Nucleus accumbens (tissue), 56 donors: ENCODE measurements around the gene KITLG.
A peak's percentile ranks its signal among the peaks of the same experiment; 100 is the strongest.
"Not testable (repeated sequence)": the region's sequence is repeated elsewhere in the genome, so short reads cannot be mapped to it uniquely, and the experiment has no call there.

Experiments used
- DNase-seq, 56 donors: peaks; one replicate each; lab custom pipeline; 2025; lab: John Stamatoyannopoulos, UW

The KITLG gene, protein sequence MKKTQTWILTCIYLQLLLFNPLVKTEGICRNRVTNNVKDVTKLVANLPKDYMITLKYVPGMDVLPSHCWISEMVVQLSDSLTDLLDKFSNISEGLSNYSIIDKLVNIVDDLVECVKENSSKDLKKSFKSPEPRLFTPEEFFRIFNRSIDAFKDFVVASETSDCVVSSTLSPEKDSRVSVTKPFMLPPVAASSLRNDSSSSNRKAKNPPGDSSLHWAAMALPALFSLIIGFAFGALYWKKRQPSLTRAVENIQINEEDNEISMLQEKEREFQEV

DNA sequence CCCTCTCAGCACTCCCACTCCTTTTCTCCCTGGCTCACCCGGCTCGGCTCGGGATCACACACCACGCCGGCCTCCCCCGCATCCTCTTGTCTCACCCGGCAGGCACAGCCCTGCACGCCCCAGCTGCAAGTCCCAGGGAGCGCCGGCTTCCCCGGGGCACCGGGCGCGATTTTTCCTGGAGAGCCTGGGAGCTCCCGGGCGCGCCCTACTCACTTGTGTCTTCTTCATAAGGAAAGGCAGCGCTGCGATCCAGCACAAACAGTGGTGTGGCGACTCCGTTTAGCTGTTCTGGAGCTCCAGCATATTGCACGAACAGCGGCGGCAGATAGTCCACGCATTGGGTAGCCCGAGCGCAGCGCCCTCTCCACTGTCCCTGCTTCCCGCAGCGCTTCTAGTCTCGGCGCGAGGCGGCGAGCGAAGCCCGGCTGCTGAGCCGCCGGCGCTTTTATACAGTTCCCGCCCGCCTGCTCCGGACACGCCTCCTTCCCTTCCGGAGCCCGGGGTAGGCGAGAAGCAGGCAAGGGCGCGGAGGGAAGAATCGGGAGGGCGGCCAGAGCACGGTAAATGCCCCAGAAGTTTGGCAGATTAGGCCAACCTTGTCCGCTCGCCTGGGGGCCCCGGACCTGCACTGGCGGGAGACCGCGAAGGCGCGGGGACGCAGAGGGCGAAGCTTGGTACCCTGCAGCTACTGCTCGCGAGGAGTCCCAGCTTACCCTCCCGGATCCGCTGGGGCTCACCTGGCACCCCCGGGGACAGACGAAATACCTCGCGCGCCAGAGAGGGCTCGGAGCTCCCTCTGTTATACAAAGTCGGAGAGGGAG is at the start of gene KITLG:
Gene KITLG, minus strand, starts transcription at position 421 of the 821 bp plus-strand sequence. Its CDS starts 193 bp downstream, at position 228.
- DNase-seq, result peak in 49 of 56 donors; percentile 10 to 82 (median 49)

DNA sequence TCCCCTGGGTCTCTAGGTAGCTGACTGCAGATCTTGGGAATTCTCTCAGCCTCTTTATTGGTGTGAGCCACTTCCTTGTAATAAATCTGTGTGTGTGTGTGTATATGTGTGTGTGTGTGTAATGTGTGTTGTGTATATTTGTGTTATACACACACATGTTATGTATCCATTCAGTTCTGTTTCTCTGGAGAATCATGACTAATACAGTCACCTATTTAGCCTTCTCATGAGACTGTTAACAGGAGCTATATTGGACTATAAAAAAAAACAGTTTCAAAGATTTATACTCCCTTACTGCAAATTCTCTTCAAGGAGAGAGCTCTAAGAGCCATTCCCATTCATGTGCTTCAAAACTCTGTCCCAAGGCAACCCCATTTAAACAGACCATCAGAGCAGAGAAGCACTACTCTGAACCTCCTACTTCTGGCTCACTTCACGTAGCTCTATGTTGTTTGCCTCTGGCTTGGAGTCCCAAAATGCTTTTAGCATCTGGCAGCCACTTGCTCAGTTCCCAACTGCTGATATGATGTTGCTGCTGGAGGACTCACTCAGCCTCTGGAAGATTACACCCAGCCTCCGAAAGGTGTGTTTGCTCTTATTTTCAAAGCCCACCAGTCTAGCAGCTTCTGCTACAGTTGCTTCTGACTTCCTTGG is 48.7 kb upstream of the KITLG start:
- DNase-seq, result no peak

DNA sequence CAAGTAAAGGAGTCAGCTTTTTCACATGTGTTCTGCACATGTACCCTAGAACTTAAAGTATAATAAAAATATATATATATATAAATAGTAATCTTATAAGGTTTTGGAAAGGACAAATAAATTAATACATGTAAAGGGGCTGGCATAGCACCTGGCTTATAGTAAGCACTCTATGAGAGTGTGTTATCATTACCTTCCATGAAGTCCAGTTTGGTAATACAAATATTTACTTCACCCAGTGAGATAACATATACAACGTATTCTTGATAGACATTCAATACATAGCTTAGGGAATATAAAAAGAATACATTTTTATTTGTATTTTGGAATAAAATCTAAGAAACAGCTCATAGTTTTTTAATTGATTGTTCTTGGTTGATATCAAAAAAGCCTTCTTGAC is 47.8 kb upstream of the KITLG start:
- not testable (repeated sequence) for DNase-seq

DNA sequence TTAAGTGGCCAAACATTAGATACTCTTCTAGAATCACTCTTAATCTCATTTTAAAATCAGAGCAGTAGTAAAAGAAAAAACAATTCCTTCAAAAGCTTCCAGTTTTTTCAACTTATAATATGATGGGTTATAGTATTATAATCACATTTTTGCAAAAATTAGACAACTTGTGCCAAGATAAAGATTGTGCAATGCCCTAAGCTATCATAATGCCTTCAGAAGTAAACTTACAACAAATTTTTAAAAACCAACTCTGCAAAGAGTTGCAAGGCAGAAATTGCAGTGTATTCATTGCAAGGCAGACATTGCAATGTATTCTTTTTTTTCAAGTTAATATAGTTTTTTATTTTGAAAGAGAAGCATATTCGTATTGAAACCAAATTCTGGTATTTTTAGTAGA is 47.2 kb upstream of the KITLG start:
- no peak for DNase-seq

DNA sequence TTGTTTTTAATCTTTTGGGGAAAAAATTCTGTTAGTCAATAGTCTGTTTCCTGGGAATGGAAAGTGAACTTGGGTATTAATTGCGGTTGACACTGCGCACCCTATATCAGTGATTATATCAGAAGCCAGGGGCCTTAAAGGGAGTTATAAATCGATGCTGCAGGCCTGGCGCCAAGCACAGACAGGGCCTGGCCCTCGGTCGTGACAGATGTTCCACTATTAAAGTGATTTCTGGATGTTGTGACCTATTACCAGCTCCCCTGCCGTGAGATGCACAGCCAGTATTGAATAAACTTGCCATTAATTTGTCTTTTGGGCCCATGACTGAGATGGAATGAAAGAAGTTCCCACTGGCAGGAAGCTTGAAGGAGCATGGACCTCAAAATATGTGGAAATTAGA is 45.1 kb upstream of the KITLG start:
- DNase-seq, result no peak

DNA sequence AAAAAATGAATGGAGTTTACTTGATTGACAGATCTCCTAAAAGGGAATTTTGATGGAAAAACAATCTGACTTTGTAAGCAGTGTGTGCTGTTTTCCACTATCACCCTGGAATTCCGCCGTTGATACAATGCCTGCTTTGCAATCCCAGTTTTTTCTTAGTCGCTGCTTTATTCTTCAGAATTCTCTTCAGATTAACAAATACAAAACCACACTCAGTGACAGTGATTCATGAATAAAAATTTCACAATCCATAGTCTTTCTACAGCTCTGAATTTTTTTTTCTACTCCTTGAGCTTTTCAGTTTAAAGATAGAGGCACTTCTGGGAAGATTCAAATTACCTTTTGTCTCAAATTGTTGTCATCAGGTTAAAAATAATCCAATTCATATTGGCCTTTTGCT is 44.6 kb upstream of the KITLG start:
- no peak for DNase-seq

DNA sequence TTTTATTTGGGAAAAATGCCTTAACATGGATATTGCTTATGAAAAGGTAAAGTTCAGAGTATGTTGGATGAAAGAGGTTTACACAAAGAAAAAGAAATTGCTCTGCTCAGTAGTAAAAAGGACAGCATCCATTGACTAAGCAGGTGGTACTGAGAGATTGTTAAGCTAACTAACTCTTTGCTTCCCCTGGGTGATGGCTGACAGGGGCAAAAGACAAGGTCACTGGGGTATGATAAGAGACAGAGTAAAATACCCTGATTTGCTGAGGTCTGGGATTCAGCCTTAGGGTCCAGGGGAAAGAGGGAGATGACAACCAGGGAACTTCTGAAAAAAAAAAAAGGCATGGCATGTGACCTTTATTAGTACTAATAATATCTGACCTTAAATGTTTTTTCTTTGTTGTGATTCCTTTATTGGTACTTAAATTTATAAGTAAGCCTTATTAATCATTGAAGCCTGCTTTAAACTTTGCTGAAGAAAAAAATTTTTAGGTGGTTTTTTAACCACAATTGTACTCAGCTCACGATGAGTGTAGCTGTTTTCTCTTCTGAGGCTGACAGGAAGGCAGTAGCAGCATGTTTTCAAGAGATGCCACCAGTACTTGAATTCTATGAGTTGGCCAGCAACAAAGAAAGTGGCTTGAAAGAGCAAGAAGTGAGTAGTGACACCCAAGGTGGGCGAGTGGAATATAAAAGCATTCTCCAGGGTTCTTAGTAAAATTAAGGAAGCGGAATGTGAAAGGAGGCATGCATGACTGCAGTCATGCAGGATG is 43.7 kb upstream of the KITLG start:
- DNase-seq, result no peak

DNA sequence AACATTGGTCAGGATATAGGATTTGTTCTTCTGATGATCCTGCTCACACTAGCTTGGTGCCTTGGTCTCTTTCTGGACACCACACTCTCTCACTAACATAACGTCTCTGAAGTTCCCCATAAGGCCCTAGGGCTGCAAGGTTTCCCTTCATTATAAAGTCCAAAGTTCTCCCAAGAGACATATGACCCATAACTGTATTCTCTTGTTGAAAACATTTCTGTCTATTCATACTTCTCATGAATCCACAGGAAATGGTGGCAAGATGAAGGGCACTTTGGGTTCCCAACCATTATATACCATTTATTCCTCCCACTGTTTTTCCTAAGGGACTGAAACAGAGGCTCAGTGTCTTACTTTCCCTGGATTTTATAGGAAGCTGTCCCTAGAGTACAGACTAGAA is 37.1 kb upstream of the KITLG start:
- no peak for DNase-seq

DNA sequence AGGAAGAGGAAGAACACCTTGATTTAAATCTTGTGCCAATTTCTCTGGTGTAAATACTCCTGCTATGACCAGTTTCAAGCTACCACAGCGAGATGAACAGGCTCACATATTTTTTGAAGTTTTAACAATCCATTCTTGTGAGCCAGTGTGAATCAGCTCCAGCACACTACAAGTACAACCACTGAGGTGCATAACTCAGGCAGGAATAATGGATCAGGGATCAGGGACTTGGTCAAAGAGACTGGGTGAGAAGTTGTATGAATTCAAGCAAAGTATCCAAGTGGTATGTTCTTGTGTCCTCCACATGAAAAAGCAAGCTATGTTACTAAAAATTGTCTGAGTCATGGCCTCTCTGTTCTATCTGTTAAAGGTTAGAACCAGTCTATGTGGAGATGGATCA is 35.2 kb upstream of the KITLG start:
- DNase-seq, result no peak

DNA sequence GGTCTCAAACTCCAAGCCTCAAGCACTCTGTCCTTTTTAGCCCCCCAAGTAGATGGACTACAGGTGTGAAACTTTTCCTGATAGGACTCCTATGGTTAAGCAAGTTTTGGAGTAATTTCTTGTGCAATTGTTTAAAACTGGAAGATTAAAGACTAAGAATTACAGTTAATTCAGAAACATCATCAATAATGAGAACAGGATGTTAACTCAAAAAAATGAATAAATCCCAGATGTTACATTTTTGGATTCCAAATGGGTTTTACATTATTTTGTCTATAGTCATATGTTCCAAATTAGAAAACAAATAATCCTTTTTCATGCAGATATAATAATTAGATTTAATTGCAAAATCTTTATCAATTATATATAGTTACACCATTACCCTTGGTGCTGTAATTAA is 24.4 kb upstream of the KITLG start:
- DNase-seq, result no peak

DNA sequence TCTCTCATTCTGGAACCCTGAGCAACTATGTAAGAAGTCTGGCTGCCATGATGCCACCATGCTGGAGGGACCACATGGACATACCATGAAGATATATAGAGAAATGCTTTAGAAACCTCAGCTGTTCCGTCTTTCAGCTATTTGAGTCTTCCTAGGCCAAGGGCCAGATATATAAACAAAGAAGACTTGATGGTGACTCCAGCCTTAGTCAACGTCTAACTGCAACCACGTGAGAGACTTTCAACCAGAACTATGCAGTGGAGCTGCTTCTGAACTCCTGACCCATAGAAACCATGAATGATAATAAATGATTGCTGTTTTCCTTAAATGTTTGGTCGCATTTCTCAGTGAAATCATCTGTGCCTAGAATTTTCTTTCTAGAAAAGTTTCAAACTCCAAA is 20.0 kb upstream of the KITLG start:
- no peak for DNase-seq

DNA sequence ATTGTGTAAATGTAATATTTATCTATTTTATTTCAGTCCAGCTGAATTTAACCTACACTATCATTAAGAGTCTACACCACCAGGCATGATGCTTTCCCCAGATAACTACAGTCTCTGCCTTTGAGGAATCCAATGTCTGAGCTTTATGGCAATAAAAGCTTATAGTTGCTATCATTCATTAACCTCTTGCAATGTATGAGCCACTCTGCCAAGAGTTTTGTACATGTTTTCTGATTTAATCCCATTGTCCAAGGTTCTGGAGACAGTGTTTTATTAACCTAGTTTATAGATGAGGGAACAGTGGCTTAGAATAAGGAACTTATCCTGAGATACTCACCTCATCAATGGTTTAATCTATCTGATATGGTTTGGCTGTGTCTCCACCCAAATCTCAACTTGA is 17.1 kb upstream of the KITLG start:
- no peak for DNase-seq

DNA sequence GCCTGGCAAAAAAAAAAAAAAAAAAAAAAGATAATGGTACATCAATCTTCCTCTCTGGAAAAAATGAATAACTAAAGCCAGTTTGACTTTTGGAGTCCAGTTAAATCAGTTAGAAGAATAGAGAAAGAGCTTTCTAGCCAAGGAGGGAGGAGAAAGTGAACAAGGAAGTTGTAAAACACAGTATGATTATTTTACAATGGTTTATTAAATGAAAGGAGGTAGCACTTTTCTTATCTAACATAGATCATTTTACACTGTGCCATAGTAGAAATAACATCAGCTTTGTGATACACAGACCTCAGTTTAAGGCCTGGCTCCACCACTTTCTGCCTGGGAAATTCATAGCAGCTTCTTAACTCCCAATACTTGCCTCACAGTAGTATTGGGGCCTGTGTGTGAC is 15.4 kb upstream of the KITLG start:
- no peak for DNase-seq

DNA sequence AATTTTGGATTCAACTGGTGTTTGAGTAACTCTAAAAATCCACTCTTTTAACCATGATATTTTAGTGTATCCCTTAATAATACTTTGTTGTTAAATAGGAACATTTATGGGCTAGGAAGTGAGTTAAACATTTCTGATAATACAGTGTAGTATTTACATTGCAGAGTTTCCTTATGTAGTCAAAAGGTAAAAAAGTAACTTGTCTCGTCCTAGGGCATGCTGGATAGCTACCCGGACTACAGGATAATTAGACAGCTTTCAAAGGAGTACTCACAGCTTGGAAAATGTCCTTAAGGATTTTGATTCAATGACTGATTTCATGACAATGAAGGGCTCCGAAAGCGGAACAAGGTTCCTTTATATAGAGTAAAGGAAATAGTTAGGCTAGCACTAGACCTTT is 14.5 kb upstream of the KITLG start:
- DNase-seq, result no peak

DNA sequence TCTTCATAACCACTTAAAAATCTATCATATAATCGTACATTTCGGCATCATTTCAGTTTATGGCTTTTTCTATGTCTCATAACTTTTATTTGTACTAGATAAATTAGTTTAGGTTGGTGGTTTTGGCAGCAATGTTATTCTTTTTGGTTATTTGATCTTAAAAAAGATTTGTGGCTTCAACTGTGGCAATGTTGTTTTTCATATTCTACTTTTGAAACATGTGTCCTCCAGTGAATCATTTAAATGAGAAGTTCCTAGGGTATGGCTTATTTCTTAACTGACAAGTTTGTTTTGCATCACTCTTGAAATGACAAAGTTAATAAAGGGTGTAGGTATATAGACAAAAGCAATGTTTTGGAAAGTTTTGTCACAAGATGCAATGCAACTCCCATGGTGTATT is 11.1 kb upstream of the KITLG start:
- no peak for DNase-seq

DNA sequence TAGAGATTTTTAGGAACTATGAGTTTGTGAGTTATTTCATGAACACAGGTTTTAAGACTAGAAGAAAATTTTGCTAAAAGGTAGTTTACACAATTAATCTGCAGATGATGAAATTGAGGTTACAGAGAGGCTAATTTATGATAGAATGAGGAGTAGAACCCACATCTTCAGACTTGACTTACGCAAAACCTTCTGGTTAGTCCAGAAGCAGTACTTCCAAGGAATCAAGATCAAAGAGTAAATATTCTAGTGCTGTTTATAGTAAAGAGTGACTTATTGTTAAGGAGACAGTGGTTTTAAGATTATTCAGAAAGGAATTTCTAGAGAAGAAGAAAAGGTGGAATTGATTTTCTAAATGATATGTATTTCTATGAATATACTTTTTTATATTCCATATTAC is 10.6 kb upstream of the KITLG start:
- DNase-seq, result no peak

DNA sequence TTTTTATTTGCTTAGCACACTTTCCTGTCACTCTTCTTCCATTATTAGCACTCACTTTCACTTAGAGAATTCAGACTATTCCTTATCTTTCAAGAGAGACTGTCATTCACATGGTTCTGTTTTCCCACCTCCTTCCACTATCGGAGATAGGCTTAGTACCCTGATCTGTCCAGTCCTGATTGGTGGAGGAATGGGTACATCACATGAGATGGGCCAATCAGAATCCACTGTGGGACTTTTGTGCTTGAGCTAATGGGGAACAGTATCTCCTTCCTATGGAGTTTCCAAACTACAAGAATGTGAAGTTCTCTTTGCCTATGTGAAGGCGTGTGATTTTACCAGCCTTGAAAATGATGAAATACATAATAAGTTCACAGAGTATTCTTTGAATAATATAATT is 4.8 kb upstream of the KITLG start:
- no peak for DNase-seq

DNA sequence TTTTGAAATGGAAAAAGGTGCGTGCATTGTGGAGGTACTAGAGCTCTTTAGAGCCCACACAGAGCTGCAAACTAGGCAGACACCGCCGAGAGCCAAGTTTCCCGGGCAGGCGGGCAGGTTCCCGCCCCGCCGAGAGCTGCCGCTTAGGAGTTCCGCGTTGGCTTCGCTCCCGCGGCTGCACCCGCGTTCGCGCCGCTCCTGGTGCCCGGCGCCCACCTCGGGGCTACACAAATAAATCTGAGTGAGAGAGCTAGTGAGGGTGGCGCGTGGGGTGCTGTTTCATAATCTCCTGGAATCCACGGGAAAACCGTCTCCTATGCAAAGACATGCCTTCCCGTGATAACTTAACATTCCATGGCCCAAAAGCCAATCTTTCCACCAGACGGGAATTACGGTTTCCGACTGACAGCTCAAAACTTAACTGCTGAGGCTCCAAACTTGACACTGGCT is 645 bp downstream of the KITLG start:
- peak in 25 of 56 donors; percentile 2 to 68 (median 42) for DNase-seq

DNA sequence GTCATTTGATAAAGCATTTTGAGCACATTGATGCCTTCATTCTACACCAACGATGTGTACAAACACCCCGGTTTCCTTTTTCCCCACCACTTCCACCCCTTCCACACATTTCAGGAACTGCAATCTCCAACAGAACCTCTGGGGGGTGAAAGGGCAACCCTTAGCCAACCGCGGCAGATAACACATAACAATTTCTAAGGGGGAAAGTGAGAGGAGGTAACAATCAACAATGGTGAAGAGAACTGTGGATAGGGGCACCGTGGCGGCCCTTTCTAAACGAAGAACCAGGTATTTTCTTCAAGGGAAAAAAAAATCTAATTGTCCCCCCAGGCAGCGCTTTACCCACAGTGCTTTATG is 1.1 kb downstream of the KITLG start:
- peak in 6 of 56 donors; percentile 1 to 60 (median 13) for DNase-seq

DNA sequence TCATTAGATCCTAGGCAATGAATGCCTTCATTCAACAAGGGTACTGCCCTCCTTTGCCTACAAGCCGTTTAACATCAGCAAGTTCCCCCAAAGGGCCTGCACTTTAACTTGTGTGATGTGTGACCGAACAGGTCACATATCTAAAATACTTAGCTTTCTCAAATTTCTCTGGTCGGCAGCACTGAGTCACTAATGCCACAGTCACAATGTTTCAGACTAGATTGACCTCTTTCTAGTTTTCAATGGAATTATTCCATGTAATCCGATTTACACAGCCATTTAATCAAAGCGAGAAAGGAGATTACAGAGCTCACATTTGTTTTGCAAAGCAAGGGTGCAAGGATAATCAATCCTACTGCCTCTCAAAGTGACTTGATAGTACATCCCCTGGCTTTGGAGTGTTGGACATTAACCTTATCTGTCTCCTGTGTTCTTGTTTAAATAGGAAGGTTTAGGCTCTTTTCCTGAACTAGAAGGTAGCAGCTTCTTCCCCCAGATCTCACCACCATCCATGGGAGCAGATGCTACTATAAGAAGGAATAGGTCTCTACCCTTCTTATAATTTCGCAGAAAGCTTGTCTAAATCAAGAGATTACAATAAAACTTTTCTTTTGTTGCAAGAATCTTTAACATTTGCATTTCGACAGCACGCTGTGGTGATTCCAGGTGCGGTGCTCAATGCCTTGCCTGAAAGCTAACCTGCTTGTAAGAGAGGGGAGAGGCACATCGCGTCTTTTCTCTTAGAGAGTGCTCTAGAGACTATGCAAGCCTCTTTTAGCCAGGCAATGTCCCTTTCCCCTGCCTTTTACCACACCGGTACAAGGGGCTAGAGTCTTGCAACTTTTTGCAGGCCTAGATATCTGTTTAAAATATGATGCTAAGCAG is 1.8 kb downstream of the KITLG start:
- DNase-seq, result peak in 2 of 56 donors; percentile 19 to 60
